NCI-H748 treated with DMSO at 0.1 percent for 48 hours (cell line): ENCODE measurements around the gene PLSCR3.

Experiments
- DNase-seq: peaks from one replicate; lab custom pipeline; 2025; lab: John Stamatoyannopoulos, UW

The PLSCR3 gene

GRCh38 chr17:7347630-7348477 is 46.5 kb downstream of the PLSCR3 start:
- no peak for DNase-seq

- no peak for DNase-seq
These were observed 47.3 kb downstream of the PLSCR3 start for GRCh38 chr17:7346761-7347614.

DNA sequence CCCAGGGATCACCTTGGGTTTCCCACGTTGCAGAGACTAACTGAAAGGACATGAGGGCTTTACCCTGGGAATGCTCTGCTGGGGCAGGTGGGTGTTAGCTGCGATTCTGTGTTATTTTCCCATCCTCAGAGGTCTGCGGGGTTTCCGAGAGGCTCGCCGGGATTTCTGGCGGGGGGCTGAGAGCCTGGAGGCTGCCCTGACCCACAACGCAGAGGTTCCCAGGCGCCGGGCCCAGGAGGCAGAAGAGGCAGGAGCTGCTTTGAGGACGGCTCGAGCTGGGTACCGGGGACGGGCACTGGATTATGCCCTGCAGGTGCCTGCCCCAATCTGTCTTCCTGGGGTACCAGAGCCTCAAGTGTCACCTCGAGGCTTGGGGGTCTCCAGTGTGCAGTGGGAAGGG is 51.1 kb downstream of the PLSCR3 start:
- no peak for DNase-seq

DNA sequence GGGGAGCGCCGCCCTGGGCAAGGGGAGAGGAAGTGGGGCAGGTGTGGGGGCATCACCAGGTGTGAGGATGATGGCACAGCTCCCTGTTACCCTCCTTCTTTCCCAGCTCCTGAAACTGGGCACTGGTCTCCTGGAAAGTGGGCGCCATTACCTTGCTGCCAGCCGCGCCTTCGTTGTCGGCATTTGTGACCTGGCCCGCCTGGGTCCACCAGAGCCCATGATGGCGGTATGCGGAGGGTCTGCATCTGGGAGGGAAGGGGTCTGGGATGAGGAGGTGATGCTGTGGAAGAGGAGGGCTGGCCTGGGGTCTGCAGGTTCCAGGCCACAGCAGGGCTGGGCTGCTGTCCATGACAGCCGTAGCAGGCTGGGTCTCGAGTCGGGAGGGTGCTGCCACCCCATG is 52.5 kb downstream of the PLSCR3 start:
- DNase-seq, result no peak

DNA sequence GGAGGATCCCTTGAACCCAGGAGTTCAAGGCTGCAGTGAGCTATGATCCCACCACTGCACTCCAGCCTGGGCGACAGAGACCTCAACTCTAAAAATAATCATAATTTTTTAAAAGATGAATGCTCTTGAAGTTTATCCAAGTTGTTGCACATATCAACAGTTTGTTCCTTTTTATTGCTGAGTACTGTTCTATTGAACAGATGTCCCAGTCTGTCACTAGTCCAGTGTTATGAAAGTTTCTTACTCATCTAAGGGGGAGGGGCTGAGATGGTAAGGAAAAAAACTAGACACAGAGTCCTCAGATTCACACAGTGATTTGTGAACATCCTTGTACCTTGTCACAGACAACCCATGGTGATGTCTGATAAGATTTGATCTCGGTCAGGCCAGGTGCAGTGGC is 54.1 kb downstream of the PLSCR3 start:
- no peak for DNase-seq
